PC-9 (cell line): Measurements from ENCODE around the gene TCEANC2. TPM values are rescaled to one million over a fixed set of nuclear protein-coding genes. Genes with fewer than 3 reads are reported as not detected.

Experiments
- BruUV-seq: library from RNA; stranded (reverse); fragments of 400-500 nt; replicated peaks from 2 replicates; lab custom pipeline; 2021; lab: Mats Ljungman, UMichigan
- CTCF ChIA-PET: fragments of 300-600 bp; sonication (Branson Sonifier 250); formaldehyde crosslinking; loops from one replicate; lab custom pipeline; 2022; ENCODE audit warnings: antibody characterized with exemption; lab: Charles Lee
- POLR2A ChIA-PET: fragments of 300-600 bp; sonication (Branson Sonifier 250); formaldehyde crosslinking; loops from one replicate; lab custom pipeline; 2022; ENCODE audit warnings: antibody characterized with exemption; ENCODE audit not compliant: unreplicated experiment; lab: Charles Lee
- DNase-seq, 2 experiments: peaks; one replicate each; pipeline versions ENCODE4 v3.0.0 to v3.0.0-alpha.2; 2015 to 2022; ENCODE audit warnings: mixed read lengths in 1 of 2
- H2AFZ ChIP-seq: fragments of 200-600 bp; sonication (generic); 2 replicates; pipeline ENCODE4 v1.8.1; 2017; ENCODE audit warnings: antibody characterized with exemption
- H3F3A ChIP-seq: fragments of 200-600 bp; sonication (generic); 2 replicates; pipeline ENCODE4 v1.8.1; 2017; ENCODE audit warnings: antibody characterized with exemption, mild to moderate bottlenecking, low read depth; ENCODE audit not compliant: insufficient read depth
- H3K27ac ChIP-seq: fragments of 200-600 bp; sonication (generic); 2 replicates; pipeline ENCODE4 v1.6.1; 2016; ENCODE audit warnings: mixed run types
- H3K27me3 ChIP-seq: fragments of 200-600 bp; sonication (generic); 2 replicates; pipeline ENCODE4 v1.6.1; 2016; ENCODE audit warnings: low read depth, mixed run types; ENCODE audit not compliant: insufficient read depth
- H3K36me3 ChIP-seq: fragments of 200-600 bp; sonication (generic); 2 replicates; pipeline ENCODE4 v1.6.1; 2016; ENCODE audit warnings: low read depth, mixed run types
- H3K4me1 ChIP-seq: fragments of 200-600 bp; sonication (generic); replicated peaks from 2 replicates; pipeline ENCODE4 v1.6.1; 2016; ENCODE audit warnings: mixed run types; ENCODE audit not compliant: insufficient read depth
- H3K4me2 ChIP-seq: fragments of 200-600 bp; sonication (generic); 2 replicates; pipeline ENCODE4 v1.6.1; 2017; ENCODE audit warnings: mixed run types
- H3K4me3 ChIP-seq: fragments of 200-600 bp; sonication (generic); 2 replicates; pipeline ENCODE4 v1.6.1; 2016; ENCODE audit warnings: mixed run types
- H3K79me2 ChIP-seq: fragments of 200-600 bp; sonication (generic); 2 replicates; pipeline ENCODE4 v1.6.1; 2017; ENCODE audit warnings: low read depth, mixed run types
- H3K9me2 ChIP-seq: fragments of 200-600 bp; sonication (generic); 2 replicates; pipeline ENCODE4 v1.8.1; 2017; ENCODE audit warnings: mild to moderate bottlenecking; ENCODE audit not compliant: insufficient read depth
- H3K9me3 ChIP-seq: fragments of 200-600 bp; sonication (generic); 2 replicates; pipeline ENCODE4 v1.8.1; 2016; ENCODE audit warnings: low read depth; ENCODE audit not compliant: insufficient read depth
- H4K20me1 ChIP-seq: fragments of 200-600 bp; sonication (generic); 2 replicates; pipeline ENCODE4 v1.8.1; 2017; ENCODE audit not compliant: insufficient read depth
- EZH2 ChIP-seq: fragments of 200-600 bp; sonication (generic); IDR thresholded peaks from 2 replicates; pipeline ENCODE4 v1.8.0; 2017; ENCODE audit warnings: antibody characterized with exemption, low read depth
- intact Hi-C: fragments of 100-400 bp; cut with micrococcal nuclease; formaldehyde crosslinking; loops from one replicate; pipeline ENCODE4 v1.10.0; 2022; ENCODE audit not compliant: unreplicated experiment
- total RNA-seq: library from RNA; stranded (reverse); gene quantifications from 2 replicates; pipeline ENCODE4 v1.2.3, GENCODE V29; 2021
- TF ChIP-seq, protein P1 (sequence below): fragments of 200-600 bp; sonication (generic); conservative IDR thresholded peaks from 2 replicates; pipeline ENCODE4 v1.6.1; 2017; ENCODE audit warnings: mixed run types, antibody characterized with exemption, mild to moderate bottlenecking, moderate library complexity

The TCEANC2 gene
- total RNA-seq, 1 experiment from 2014 or later: 11.5 TPM

DNA sequence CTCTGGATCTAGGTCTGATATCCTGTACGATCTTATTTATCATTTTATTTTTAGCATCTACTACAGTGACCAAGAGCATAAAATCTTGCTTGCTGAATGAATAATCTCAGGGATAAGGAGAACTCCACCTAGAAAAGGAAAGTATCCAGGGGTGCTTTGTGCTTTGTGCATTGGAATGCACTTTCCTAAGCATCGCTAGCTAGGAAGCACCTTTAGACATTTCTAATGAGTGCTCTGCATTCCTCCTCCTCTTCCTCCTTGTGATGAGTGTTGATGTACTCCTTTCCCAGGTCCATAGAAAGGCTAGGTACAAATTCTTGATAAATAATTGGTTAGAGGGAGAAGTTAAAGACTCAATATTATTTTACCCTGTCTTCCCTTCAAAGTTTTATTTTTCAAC, 31.4 kb downstream of the TCEANC2 start:
- TF ChIP-seq EZH2: no peak
- TF ChIP-seq, protein P1, sequence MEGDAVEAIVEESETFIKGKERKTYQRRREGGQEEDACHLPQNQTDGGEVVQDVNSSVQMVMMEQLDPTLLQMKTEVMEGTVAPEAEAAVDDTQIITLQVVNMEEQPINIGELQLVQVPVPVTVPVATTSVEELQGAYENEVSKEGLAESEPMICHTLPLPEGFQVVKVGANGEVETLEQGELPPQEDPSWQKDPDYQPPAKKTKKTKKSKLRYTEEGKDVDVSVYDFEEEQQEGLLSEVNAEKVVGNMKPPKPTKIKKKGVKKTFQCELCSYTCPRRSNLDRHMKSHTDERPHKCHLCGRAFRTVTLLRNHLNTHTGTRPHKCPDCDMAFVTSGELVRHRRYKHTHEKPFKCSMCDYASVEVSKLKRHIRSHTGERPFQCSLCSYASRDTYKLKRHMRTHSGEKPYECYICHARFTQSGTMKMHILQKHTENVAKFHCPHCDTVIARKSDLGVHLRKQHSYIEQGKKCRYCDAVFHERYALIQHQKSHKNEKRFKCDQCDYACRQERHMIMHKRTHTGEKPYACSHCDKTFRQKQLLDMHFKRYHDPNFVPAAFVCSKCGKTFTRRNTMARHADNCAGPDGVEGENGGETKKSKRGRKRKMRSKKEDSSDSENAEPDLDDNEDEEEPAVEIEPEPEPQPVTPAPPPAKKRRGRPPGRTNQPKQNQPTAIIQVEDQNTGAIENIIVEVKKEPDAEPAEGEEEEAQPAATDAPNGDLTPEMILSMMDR: no peak
- POLR2A ChIA-PET: no interaction called here
- CTCF ChIA-PET: no interaction called here

DNA sequence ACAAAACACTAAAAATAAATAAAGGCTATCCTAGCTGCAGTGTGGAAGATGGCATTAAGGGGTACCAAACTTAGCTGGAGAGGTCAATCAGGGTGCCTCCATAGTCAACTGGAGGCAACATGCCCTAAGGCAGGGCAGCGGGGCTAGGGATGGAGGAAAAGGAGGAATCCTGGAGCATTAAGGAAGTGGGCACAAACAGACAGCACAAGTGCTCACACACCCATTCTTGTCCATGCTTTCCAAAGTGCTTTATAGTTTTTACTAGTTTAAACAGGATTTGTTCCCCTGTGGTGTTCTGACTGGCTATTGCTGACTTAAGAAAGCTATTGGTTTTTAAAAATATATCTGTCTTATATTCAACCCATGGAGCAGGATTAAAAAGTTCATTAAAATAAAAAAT, 33.3 kb downstream of the TCEANC2 start:
- no peaks in the 10 kb centered on the region for H4K20me1 ChIP-seq
- no peak overlapping the region for H3K4me3 ChIP-seq
- no peak for TF ChIP-seq EZH2
- TF ChIP-seq, protein P1: no peak
- peaks cover 4% of the 10 kb centered on the region; the same call in 1 of the 2 replicates for H3K36me3 ChIP-seq
- BruUV-seq: no TSS peak
- no peak overlapping the region for H2AFZ ChIP-seq
- no peaks in the 10 kb centered on the region for H3K9me3 ChIP-seq
- intact Hi-C loops: no loop called here
- H3K27me3 ChIP-seq: no peaks in the 10 kb centered on the region
- H3K27ac ChIP-seq: no peak overlapping the region
- H3K4me2 ChIP-seq: no peak overlapping the region
- H3K4me1 ChIP-seq: no peaks in the 10 kb centered on the region
- no peak for DNase-seq
- H3K9me2 ChIP-seq: no peaks in the 10 kb centered on the region
- POLR2A ChIA-PET: no interaction called here
- CTCF ChIA-PET: no interaction called here
- H3F3A ChIP-seq: no peaks in the 10 kb centered on the region
- H3K79me2 ChIP-seq: no peaks in the 10 kb centered on the region

More for the DNA sequence above, 31.4 kb downstream of the TCEANC2 start:
- H4K20me1 ChIP-seq: no peaks in the 10 kb centered on the region
- no peaks in the 10 kb centered on the region for H3F3A ChIP-seq
- H3K4me1 ChIP-seq: no peaks in the 10 kb centered on the region
- intact Hi-C loops: loop anchor here (5.0 kb wide), 1 partner anchor 222 kb away; no protein-coding TSS in a partner anchor
- no peaks in the 10 kb centered on the region for H3K9me2 ChIP-seq
- no peak overlapping the region for H3K4me2 ChIP-seq
- H3K27me3 ChIP-seq: no peaks in the 10 kb centered on the region
- no peak for DNase-seq
- no peak overlapping the region for H3K4me3 ChIP-seq
- BruUV-seq: no TSS peak
- no peak overlapping the region for H3K27ac ChIP-seq
- H3K79me2 ChIP-seq: no peaks in the 10 kb centered on the region
- H3K9me3 ChIP-seq: no peaks in the 10 kb centered on the region
- peaks cover 1% of the 10 kb centered on the region; the same call in 1 of the 2 replicates for H3K36me3 ChIP-seq
- H2AFZ ChIP-seq: no peak overlapping the region

DNA sequence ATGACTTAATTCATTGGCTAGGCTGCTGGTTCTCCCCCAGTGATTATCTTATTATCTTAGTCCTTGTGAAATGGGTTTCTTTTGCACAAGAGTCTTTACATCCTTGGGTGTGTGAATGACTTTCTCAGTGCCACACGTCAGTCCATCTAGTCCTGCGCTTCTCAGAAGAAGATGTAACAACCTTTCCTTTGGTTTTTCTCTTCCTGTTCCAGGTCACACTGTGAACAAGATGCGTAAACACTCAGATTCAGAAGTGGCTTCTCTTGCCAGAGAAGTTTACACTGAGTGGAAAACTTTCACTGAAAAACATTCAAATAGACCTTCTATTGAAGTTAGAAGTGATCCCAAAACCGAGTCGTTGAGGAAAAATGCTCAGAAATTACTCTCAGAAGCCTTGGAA, 35.0 kb downstream of the TCEANC2 start:
- Histone ChIP-seq H2AFZ (no peak overlapping the region), H3K4me2 (no peak overlapping the region), H3K27ac (no peak overlapping the region), H3F3A (no peaks in the 10 kb centered on the region), H3K27me3 (no peaks in the 10 kb centered on the region), H3K4me3 (no peak overlapping the region), H3K36me3 (peaks cover 4% of the 10 kb centered on the region; the same call in 1 of the 2 replicates), H4K20me1 (no peaks in the 10 kb centered on the region), H3K9me3 (no peaks in the 10 kb centered on the region), H3K79me2 (no peaks in the 10 kb centered on the region), H3K4me1 (no peaks in the 10 kb centered on the region), H3K9me2 (no peaks in the 10 kb centered on the region)
- ChIA-PET CTCF (no interaction called here), POLR2A (no interaction called here)
- intact Hi-C loops: no loop called here
- TF ChIP-seq, protein P1: no peak
- no peak for TF ChIP-seq EZH2
- no peak for DNase-seq
- no TSS peak for BruUV-seq
